Fibroblast of skin of right biceps (primary cell): ENCODE results near the gene PROZ.
"Not testable (repeated sequence)": the region's sequence is repeated elsewhere in the genome, so short reads cannot be mapped to it uniquely, and the experiment has no call there.

Experiments
- DNase-seq: peaks from one replicate; pipeline ENCODE4 v3.0.0-alpha.2; 2013

Gene PROZ

GRCh38 chr13:113157929-113158747 is at the start of gene PROZ:
PROZ (plus strand) TSS chr13:113158648; CDS start chr13:113158661, 13 bp downstream.
- no peak for DNase-seq

- DNase-seq: no peak
Observed at GRCh38 chr13:113109151-113110047, 49.0 kb upstream of the PROZ start.

GRCh38 chr13:113110048-113110851 is 48.2 kb upstream of the PROZ start:
- DNase-seq: peak; percentile 14

- no peak for DNase-seq
Observed at GRCh38 chr13:113110852-113111315, 47.6 kb upstream of the PROZ start.

- not testable (repeated sequence) for DNase-seq
Observed at GRCh38 chr13:113111821-113112220, 46.6 kb upstream of the PROZ start.

- DNase-seq: not testable (repeated sequence)
Observed at GRCh38 chr13:113112475-113112874, 46.0 kb upstream of the PROZ start.

GRCh38 chr13:113112893-113113845 is 45.3 kb upstream of the PROZ start:
- DNase-seq: no peak

GRCh38 chr13:113113846-113114271 is 44.6 kb upstream of the PROZ start:
- no peak for DNase-seq

GRCh38 chr13:113114511-113115362 is 43.7 kb upstream of the PROZ start:
- DNase-seq: no peak

- no peak for DNase-seq
Observed at GRCh38 chr13:113115363-113116205, 42.9 kb upstream of the PROZ start.

- no peak for DNase-seq
Observed at GRCh38 chr13:113116206-113116800, 42.1 kb upstream of the PROZ start.

- DNase-seq: no peak
Observed at GRCh38 chr13:113116871-113117271, 41.6 kb upstream of the PROZ start.

GRCh38 chr13:113117335-113117872 is 41.0 kb upstream of the PROZ start:
- peak; percentile 12 for DNase-seq

- DNase-seq: no peak
Observed at GRCh38 chr13:113117911-113118260, 40.6 kb upstream of the PROZ start.

- no peak for DNase-seq
Observed at GRCh38 chr13:113118261-113119021, 40.0 kb upstream of the PROZ start.

- no peak for DNase-seq
Observed at GRCh38 chr13:113119166-113119821, 39.2 kb upstream of the PROZ start.

GRCh38 chr13:113119822-113120189 is 38.6 kb upstream of the PROZ start:
- no peak for DNase-seq
